Body of pancreas (tissue), 4 donors: ENCODE results near the gene CIB2. TPM values are rescaled to one million over a fixed set of nuclear protein-coding genes. Genes with fewer than 3 reads are reported as not detected.

Experiments
- ATAC-seq: fragments of 150-250 bp; one replicate; pipeline ENCODE4 v1.9.1; 2016
- DNase-seq, 4 donors: peaks; one replicate each; pipeline ENCODE4 v3.0.0-alpha.2; 2019
- H3K27ac ChIP-seq, 4 donors: fragments of 200-600 bp; sonication (generic); 1 replicate in 3 of 4; 2 replicates in 1 of 4; pipeline versions ENCODE4 v1.5.1 to v1.6.1; 2016 to 2019; ENCODE audit warnings: mild to moderate bottlenecking in 1 of 4, mixed read lengths in 1 of 4, moderate library complexity in 1 of 4
- H3K27me3 ChIP-seq, 2 donors: fragments of 200-600 bp; sonication (generic); one replicate each; pipeline ENCODE4 v1.6.0; 2016; ENCODE audit warnings: mild to moderate bottlenecking in 1 of 2
- H3K36me3 ChIP-seq, 2 donors: fragments of 200-600 bp; sonication (generic); replicated peaks in 1 of 2; 2 replicates each; pipeline ENCODE4 v1.5.1; 2016; ENCODE audit warnings: low read depth in 2 of 2; ENCODE audit not compliant: insufficient read depth in 1 of 2
- H3K4me1 ChIP-seq: fragments of 200-600 bp; sonication (generic); one replicate; pipeline ENCODE4 v1.6.0; 2016
- H3K4me3 ChIP-seq, 2 donors: fragments of 200-600 bp; sonication (generic); 1 replicate in 1 of 2; 2 replicates in 1 of 2; pipeline ENCODE4 v1.5.1; 2016 to 2019
- H3K9me3 ChIP-seq, 3 donors: fragments of 200-600 bp; sonication (generic); 1 replicate in 2 of 3; 2 replicates in 1 of 3; pipeline ENCODE4 v1.5.1; 2016
- CTCF ChIP-seq, 7 experiments: fragments of 450-650 bp in 4 of 7; fragments of 200-600 bp in 3 of 7; sonication (generic) in 3 of 7; IDR thresholded peaks; one replicate each; pipeline ENCODE4 v1.5.1; 2016 to 2019; ENCODE audit warnings: antibody characterized with exemption in 7 of 7
- POLR2A ChIP-seq, 3 donors: fragments of 450-650 bp; IDR thresholded peaks; one replicate each; pipeline ENCODE4 v1.6.1; 2016; ENCODE audit warnings: antibody characterized with exemption in 3 of 3, mild to moderate bottlenecking in 2 of 3
- WGBS, 2 donors: methylation state at CpG; one replicate each; pipeline ENCODE4 v1.1.5; 2017; 5-methylcytosine and 5-hydroxymethylcytosine counted together
- intact Hi-C: fragments of 100-400 bp; cut with DNase I; formaldehyde crosslinking; loops from one replicate; pipeline ENCODE4 v1.15.1; 2023
- total RNA-seq, 2 donors: library from RNA; depleted of rRNA; stranded (reverse); fragments of >200 nt; gene quantifications; one replicate each; pipeline ENCODE4 v1.1.0, GENCODE V29; 2016

CIB2 gene
- total RNA-seq, 2 donors from 2014 or later: 3.4 to 6.9 TPM

DNA sequence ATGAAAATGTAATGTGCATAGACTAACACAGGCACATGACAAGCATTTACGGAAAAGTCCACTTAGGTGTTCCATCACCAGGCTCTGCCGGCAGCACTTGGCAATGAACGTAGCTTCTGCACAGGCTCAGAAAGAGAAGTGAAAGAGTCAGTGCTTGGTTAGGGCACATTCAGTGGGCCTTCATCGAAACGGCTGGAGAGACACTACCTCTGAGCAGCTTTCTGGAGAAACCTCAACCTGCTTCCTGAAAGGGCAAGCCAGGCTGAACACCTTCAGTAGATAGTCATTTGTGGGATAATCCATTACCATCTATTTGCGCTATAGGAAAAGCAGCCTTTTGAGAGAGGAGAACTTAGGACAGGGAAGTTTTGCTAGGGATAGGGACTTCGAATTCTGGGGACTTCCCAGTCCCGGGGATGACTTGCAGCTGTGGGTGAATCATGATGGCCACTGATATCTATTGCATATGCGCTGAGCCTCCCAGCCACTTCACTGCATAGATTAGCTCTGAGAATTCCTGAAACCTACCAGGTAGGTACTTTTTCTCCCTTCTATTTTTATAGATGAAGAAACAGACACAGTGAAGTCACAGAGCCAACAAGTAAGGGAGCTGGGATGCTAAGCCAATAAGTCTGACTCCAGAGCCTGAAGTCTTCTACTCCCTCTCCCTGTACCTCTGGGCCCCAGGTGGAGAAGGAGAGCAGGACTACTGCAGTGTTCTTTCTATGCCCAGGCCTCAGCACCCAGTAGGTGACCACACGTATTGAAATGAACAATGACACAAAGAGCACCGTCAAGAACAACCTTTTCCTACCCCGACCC is 43.1 kb downstream of the CIB2 start:
- Histone ChIP-seq H3K27ac (peak overlapping the region in 1 of 4 donors; percentile 13), H3K4me3 (no peak overlapping the region), H3K4me1 (peaks cover 19% of the 10 kb centered on the region), H3K36me3 (no peaks in the 10 kb centered on the region), H3K27me3 (no peaks in the 10 kb centered on the region), H3K9me3 (no peaks in the 10 kb centered on the region)
- intact Hi-C loops: no loop called here
- ATAC-seq (peak; percentile 11), DNase-seq (no peak)
- WGBS, 2 donors: 67 to 79% methylated on average over 12 of the region's 12 CpGs
- TF ChIP-seq CTCF (IDR thresholded peaks at IDR 0.05) (no peak), POLR2A (IDR thresholded peaks at IDR 0.05) (no peak)

- H3K27me3 ChIP-seq: no peaks in the 10 kb centered on the region
- TF ChIP-seq CTCF (IDR thresholded peaks at IDR 0.05) (no peak), POLR2A (IDR thresholded peaks at IDR 0.05) (no peak)
- H3K4me1 ChIP-seq: peaks cover 10% of the 10 kb centered on the region
- no peak overlapping the region for H3K4me3 ChIP-seq
- no peaks in the 10 kb centered on the region for H3K9me3 ChIP-seq
- intact Hi-C loops: no loop called here
- no peaks in the 10 kb centered on the region for H3K36me3 ChIP-seq
- no peak overlapping the region for H3K27ac ChIP-seq
- ATAC-seq: no peak
- 67 to 88% methylated on average over 1 of the region's 1 CpG for WGBS, 2 donors
- DNase-seq: no peak
Measured at GRCh38 chr15:78085928-78086327, 45.3 kb downstream of the CIB2 start.

- WGBS, 2 donors: 82 to 90% methylated on average over 2 to 5 of the region's 5 CpGs
- DNase-seq: no peak
- ATAC-seq: no peak
Measured at GRCh38 chr15:78084449-78084750, 46.8 kb downstream of the CIB2 start.

DNA sequence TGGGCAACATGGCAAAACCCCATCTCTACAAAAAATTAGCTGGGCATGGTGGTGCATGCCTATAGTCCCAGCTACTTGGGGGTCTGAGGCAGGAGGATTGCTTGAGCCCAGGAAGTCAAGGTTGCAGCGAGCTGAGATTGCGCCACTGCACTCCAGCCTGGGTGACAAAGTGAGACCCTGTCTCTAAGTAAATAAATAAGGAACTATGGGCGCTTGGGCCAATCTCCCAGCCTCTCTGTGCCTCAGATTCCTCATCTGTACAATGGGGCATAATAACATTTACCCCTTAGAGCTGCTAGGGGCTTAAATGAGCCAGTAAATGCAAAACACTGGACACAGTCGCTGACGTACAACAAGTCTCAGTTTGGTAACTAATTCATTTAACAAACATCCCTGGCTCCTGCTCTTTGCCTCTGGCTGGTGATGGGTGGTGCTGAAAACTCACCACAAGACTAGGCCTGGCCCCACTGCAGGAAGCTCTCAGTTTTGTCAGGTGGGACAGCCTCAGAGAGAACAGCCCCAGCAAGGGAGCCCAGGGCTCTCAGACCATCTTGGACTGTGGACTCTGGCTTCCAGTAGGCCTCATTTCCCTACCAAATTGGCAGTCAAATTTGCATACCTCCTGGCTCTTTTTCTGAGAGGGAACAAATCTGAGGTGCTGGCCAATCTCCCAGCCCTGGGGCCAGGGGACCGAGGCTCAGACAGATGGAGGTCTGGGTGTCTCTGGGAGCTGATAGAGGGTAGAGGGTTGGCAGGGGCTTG is 47.4 kb downstream of the CIB2 start:
- Histone ChIP-seq H3K36me3 (no peaks in the 10 kb centered on the region), H3K9me3 (no peaks in the 10 kb centered on the region), H3K4me3 (no peak overlapping the region), H3K4me1 (peaks cover 7% of the 10 kb centered on the region), H3K27me3 (no peaks in the 10 kb centered on the region), H3K27ac (no peak overlapping the region)
- ATAC-seq (no peak), DNase-seq (peak in 1 of 4 donors; percentile 5)
- WGBS, 2 donors: 76 to 88% methylated on average over 6 of the region's 6 CpGs
- intact Hi-C loops: no loop called here
- TF ChIP-seq CTCF (IDR thresholded peaks at IDR 0.05): no peak
- TF ChIP-seq POLR2A (IDR thresholded peaks at IDR 0.05): no peak

More at GRCh38 chr15:78084449-78084750, 46.8 kb downstream of the CIB2 start:
- H3K9me3 ChIP-seq: no peaks in the 10 kb centered on the region
- peaks cover 10% of the 10 kb centered on the region for H3K4me1 ChIP-seq
- TF ChIP-seq POLR2A (IDR thresholded peaks at IDR 0.05) (no peak), CTCF (IDR thresholded peaks at IDR 0.05) (no peak)
- H3K27ac ChIP-seq: no peak overlapping the region
- H3K27me3 ChIP-seq: no peaks in the 10 kb centered on the region
- intact Hi-C loops: no loop called here
- no peak overlapping the region for H3K4me3 ChIP-seq
- H3K36me3 ChIP-seq: no peaks in the 10 kb centered on the region
